Measurements from ENCODE around the gene HNRNPUL1. TPM values are rescaled to one million over a fixed set of nuclear protein-coding genes. Genes with fewer than 3 reads are reported as not detected.
A peak's percentile ranks its signal among the peaks of the same experiment; 100 is the strongest.

The HNRNPUL1 gene
- total RNA-seq, 1 experiment from 2014 or later = 178 TPM

DNA sequence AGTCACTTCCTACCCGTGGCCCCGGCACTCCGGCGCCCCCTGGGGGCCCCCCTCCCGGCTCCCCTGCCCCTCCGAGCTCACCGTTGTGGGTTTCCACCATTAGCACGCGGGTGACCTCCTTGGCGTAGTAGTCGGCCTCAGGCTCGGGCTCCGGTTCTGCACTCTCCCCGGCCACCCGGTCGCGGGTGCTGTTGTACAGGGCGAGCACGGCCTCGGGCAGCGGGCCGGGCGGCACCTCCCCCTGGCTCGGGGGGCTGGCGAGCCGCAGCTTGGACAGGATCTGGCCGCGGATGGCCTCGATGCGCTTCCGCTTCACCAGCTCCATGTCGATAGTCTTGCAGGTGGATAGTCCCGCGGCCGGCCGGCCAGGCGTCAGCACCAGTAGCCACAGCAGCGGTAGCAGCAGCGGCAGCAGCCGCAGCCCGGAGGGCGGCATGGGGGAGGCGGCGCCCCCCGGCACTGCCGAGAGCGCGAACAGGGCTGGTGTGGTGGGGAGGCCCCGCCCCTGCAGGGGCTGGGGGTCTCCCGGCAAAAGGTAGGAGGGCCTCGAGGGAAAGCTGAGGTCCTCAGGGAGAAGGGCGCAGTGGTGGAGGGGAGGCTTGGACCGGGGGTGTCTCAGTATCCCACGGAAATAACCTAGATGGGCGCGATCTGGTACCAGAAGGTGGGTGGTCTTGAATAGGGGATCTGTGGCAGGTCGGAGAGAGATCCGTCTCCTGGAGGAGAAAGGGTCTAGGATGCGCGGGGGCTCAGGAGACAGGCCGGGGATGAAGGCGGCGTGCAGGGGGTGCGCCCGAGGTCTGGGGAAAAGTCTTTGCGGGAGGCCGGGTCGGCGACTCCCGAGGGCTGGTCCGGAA is 88.7 kb downstream of the HNRNPUL1 start:
- peak; percentile 94 for DNase-seq
- Histone ChIP-seq H3K27me3 (ENCODE audit: control insufficient read depth, insufficient read depth, low read length) (peaks cover 31% of the 10 kb centered on the region), H3K36me3 (replicated peaks; ENCODE audit: control insufficient read depth, insufficient read depth, low read length) (no peaks in the 10 kb centered on the region), H3K4me3 (ENCODE audit: insufficient read depth, low read depth, low read length) (peak overlapping the region; percentile 79)

DNA sequence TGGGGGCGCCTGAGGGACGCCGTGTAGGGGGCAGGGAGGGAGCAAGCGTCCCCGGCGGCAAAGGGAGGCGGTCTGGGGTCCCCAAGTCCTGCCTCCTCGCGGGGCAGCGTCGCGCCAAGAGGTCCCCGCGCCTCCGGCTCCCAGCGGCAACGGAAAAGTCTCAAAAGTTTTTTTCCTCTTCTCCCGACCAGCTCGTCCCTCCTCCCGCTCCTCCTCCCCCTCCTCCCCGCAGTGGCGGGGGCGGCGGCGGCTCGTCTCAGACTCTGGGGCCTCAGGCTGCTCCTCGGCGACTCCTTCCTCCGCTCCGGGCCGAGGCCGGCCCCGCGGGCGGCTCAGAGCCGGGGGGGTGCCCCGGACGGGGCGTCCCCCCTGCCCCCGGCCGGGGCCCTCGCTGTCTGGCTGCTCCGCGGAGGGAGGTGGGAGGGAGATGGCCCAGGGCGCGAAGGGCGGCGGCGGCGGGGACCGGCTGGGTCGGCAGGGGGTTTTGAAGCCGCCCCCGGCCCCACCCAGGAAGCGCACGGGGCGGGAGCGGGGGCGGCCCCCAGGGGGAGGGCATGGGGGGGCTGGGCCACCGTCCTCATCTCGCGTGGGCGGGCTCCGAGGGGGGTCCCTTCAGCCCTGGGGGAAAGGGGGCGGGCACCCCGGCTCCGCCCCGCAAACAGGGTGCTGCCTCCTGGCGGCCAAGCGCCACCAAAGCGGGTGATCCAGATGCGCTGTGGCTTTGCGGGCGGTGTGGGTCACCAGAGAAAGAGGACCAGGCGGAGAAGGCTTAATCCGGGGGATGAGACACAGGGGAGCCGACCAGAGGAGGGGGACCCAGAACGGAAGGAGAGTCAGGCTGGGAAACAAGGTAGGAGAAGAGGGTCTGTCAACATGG is 89.5 kb downstream of the HNRNPUL1 start, which contains the start of gene TGFB1:
Gene TGFB1 (minus strand): TSS at position 457 of the 877 bp plus-strand sequence. CDS start 878 bp downstream, outside the sequence.
- Histone ChIP-seq H3K36me3 (replicated peaks; ENCODE audit: control insufficient read depth, insufficient read depth, low read length) (no peaks in the 10 kb centered on the region), H3K4me3 (ENCODE audit: insufficient read depth, low read depth, low read length) (peak within 1 kb of the TSS; percentile 79), H3K27me3 (ENCODE audit: control insufficient read depth, insufficient read depth, low read length) (peaks cover 31% of the 10 kb centered on the region)
- peak; percentile 96 for DNase-seq

DNA sequence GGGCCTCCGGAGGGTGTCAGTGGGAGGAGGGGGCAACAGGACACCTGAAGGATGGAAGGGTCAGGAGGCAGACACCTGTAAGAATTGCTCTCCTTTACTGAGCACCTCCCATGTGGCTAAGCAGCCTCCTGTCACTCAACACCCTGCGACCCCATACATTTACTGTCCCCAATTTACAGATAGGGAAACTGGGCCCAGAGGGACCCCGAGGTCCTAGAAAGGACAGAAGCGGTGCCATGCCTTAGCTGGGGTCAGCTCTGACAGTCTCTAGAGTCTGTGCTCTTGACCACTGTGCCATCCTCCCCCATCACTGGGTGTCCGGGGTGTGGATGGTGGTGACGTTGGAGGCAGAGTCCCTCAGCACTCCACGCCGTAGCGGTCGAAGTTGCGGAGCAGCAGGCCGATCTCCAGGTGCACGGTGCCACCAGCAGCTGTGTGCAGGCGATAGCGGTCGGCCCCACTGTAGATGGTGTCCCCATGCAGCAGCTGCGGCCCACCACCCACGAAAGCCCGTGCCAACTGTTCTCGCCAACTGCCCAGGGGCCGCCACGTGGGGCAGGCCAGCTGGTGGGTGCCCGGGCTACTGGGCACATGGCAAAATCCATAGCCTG is 90.3 kb downstream of the HNRNPUL1 start:
- Histone ChIP-seq H3K36me3 (replicated peaks; ENCODE audit: control insufficient read depth, insufficient read depth, low read length) (no peaks in the 10 kb centered on the region), H3K4me3 (ENCODE audit: insufficient read depth, low read depth, low read length) (peak overlapping the region; percentile 79; the same call in 1 of the 2 replicates), H3K27me3 (ENCODE audit: control insufficient read depth, insufficient read depth, low read length) (peaks cover 31% of the 10 kb centered on the region)
- DNase-seq = peak; percentile 46

DNA sequence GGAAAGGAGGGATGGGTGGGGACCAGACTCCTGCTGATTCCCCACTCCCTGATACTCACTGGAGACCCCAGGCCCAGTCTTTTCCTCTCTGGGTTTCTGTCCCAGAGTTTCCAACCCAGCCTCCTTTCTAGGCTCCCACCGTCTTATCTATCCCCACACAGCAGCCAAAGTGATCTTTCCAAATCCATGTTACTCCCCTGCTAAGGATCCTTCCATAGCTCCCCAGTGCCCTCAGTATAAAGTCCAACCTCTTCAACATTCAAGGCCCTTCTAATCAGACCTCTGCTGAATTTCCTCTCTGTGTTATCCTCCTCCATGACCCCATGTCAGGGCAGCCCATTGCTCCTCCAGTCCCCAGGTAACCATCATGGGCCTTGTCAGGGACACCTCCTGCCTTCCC is 90.9 kb downstream of the HNRNPUL1 start:
- Histone ChIP-seq H3K36me3 (replicated peaks; ENCODE audit: control insufficient read depth, insufficient read depth, low read length) (no peaks in the 10 kb centered on the region), H3K4me3 (ENCODE audit: insufficient read depth, low read depth, low read length) (no peak overlapping the region), H3K27me3 (ENCODE audit: control insufficient read depth, insufficient read depth, low read length) (peaks cover 31% of the 10 kb centered on the region)
- DNase-seq = no peak

DNA sequence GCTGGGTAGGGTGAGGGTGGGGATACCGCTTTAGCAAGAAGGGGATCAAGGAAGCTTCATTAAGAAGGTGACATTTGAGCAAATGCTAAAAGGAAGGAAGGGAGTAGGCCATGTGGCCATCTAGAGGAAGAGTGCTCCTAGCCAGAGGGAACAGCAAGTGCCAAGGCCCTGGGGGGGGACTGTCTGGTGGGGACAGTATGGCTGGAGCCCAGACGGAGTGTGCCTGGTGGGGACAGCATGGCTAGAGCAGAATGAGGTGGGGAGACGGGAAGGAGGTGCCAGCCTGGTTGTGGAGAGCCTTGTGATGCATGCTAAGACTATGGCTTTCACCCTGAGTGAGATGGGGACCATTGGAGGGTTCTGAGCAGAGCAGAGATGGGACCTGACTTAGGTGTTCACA is 91.6 kb downstream of the HNRNPUL1 start:
- Histone ChIP-seq H3K36me3 (replicated peaks; ENCODE audit: control insufficient read depth, insufficient read depth, low read length) (no peaks in the 10 kb centered on the region), H3K27me3 (ENCODE audit: control insufficient read depth, insufficient read depth, low read length) (peaks cover 27% of the 10 kb centered on the region), H3K4me3 (ENCODE audit: insufficient read depth, low read depth, low read length) (no peak overlapping the region)
- DNase-seq = no peak

DNA sequence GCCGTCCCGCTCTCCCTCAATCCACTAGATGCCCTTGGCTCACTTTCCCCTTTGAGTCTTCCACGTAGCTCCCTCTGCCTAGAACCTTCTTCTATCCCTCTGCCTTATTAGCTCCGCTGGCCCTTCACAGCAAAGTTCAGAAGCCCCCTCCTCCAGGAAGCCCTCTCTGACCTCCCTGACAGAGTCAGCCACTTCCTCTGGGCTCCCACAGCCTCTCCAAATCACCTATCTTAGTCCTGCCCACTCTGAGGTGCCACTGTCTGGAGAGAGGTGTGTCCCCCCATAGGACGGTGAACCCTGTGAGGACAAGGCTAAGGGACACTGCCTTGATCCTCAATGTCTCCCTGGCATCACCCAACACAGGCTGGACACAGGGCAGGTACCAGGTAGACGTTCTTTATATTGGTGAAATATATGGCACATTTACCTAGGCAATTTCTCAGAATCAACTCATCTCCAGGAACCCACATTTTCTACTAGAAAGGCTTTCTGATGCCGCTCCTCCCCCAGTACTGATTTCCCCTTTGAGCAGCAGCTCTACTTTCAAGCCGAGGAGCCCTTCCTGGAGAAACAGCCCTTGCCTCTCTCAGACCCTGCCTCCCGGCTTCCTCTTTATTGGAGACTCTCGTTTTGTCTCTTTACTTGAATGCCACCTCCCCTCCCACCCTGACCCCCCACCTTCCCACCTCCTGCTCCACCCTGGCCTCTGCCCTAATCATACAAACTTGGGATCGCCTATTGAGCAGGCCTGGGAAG is 93.0 kb downstream of the HNRNPUL1 start:
- H3K4me3 ChIP-seq (ENCODE audit: insufficient read depth, low read depth, low read length) = no peak overlapping the region
- H3K36me3 ChIP-seq (replicated peaks; ENCODE audit: control insufficient read depth, insufficient read depth, low read length) = no peaks in the 10 kb centered on the region
- no peak for DNase-seq
- H3K27me3 ChIP-seq (ENCODE audit: control insufficient read depth, insufficient read depth, low read length) = peaks cover 14% of the 10 kb centered on the region

Other genes starting within 250 kb of the HNRNPUL1 start
- 0.26 and 0.90 TPM in 2 replicates for gene CYP2A13, start 175.9 kb upstream of the HNRNPUL1 start, total RNA-seq (2014; rRNA removed; shearing (Covaris generic))
- gene CYP2F1, start 149.9 kb upstream of the HNRNPUL1 start, total RNA-seq (2014; rRNA removed; shearing (Covaris generic)) = 0.24 and 0.30 TPM in 2 replicates
- 60.4 and 108 TPM in 2 replicates for gene CYP2S1, start 71.2 kb upstream of the HNRNPUL1 start, total RNA-seq (2014; rRNA removed; shearing (Covaris generic))
- 23.3 and 26.8 TPM in 2 replicates for gene AXL, start 45.1 kb upstream of the HNRNPUL1 start, total RNA-seq (2014; rRNA removed; shearing (Covaris generic))
- 19.6 and 20.8 TPM in 2 replicates for gene CCDC97, start 45.8 kb downstream of the HNRNPUL1 start, total RNA-seq (2014; rRNA removed; shearing (Covaris generic))
- 8.6 and 11.6 TPM in 2 replicates for gene TGFB1, start 89.5 kb downstream of the HNRNPUL1 start, total RNA-seq (2014; rRNA removed; shearing (Covaris generic))
- 1.1 and 2.9 TPM in 2 replicates for gene B9D2, start 99.8 kb downstream of the HNRNPUL1 start, total RNA-seq (2014; rRNA removed; shearing (Covaris generic))
- gene TMEM91, start 112.2 kb downstream of the HNRNPUL1 start, total RNA-seq (2014; rRNA removed; shearing (Covaris generic)) = 8.4 and 13.3 TPM in 2 replicates
- 79.6 and 83.0 TPM in 2 replicates for gene EXOSC5, start 133.0 kb downstream of the HNRNPUL1 start, total RNA-seq (2014; rRNA removed; shearing (Covaris generic))
- 36.0 and 53.1 TPM in 2 replicates for gene BCKDHA, start 133.4 kb downstream of the HNRNPUL1 start, total RNA-seq (2014; rRNA removed; shearing (Covaris generic))
- 1.9 and 5.3 TPM in 2 replicates for gene B3GNT8, start 163.0 kb downstream of the HNRNPUL1 start, total RNA-seq (2014; rRNA removed; shearing (Covaris generic))
- gene DMAC2, start 175.5 kb downstream of the HNRNPUL1 start, total RNA-seq (2014; rRNA removed; shearing (Covaris generic)) = 80.0 and 96.0 TPM in 2 replicates
- gene ERICH4, start 178.8 kb downstream of the HNRNPUL1 start, total RNA-seq (2014; rRNA removed; shearing (Covaris generic)) = not detected in 2 replicates

All from H7 (cell line).